CD14-positive monocyte (primary cell): ENCODE results near the gene TBC1D3B. TPM values are rescaled to one million over a fixed set of nuclear protein-coding genes. Genes with fewer than 3 reads are reported as not detected.
A peak's percentile ranks its signal among the peaks of the same experiment; 100 is the strongest.

ENCODE experiments used
- DNase-seq, 3 donors: peaks; one replicate each; pipeline ENCODE4 v3.0.0-alpha.2; 2011 to 2022
- H2AFZ ChIP-seq: 2 replicates; pipeline ENCODE4 v1.6.0; 2012; ENCODE audit warnings: mild to moderate bottlenecking, low read depth, low read length, inconsistent platforms; ENCODE audit not compliant: insufficient read depth, poor library complexity, severe bottlenecking
- H3K27ac ChIP-seq, 2 donors: 1 replicate in 1 of 2; 2 replicates in 1 of 2; pipeline ENCODE4 v1.5.1; 2012 to 2013; ENCODE audit warnings: low read length in 2 of 2, control low read depth in 1 of 2, inconsistent platforms in 1 of 2, low read depth in 1 of 2, mild to moderate bottlenecking in 1 of 2
- H3K27me3 ChIP-seq, 2 donors: one replicate each; pipeline versions ENCODE4 v1.6.0 to v1.6.1; 2011 to 2013; ENCODE audit warnings: low read length in 2 of 2; ENCODE audit not compliant: control insufficient read depth in 2 of 2, insufficient read depth in 2 of 2
- H3K36me3 ChIP-seq, 2 donors: replicated peaks in 1 of 2; 1 replicate in 1 of 2; 2 replicates in 1 of 2; pipeline versions ENCODE4 v1.5.1 to v1.6.1; 2012 to 2013; ENCODE audit warnings: low read length in 2 of 2, control low read depth in 1 of 2, inconsistent platforms in 1 of 2, mild to moderate bottlenecking in 1 of 2; ENCODE audit not compliant: insufficient read depth in 2 of 2, control insufficient read depth in 1 of 2
- H3K4me1 ChIP-seq, 2 donors: 1 replicate in 1 of 2; 2 replicates in 1 of 2; pipeline versions ENCODE4 v1.5.1 to v1.6.1; 2012 to 2013; ENCODE audit warnings: low read length in 2 of 2, control low read depth in 1 of 2, inconsistent platforms in 1 of 2, mild to moderate bottlenecking in 1 of 2, moderate library complexity in 1 of 2; ENCODE audit not compliant: insufficient read depth in 2 of 2, control insufficient read depth in 1 of 2
- H3K4me2 ChIP-seq: replicated peaks from 2 replicates; pipeline ENCODE3; 2012; ENCODE audit warnings: low read length, moderate library complexity, mild to moderate bottlenecking; ENCODE audit not compliant: poor library complexity, severe bottlenecking; ENCODE audit errors: extremely low read depth
- H3K4me3 ChIP-seq, 3 experiments: fragments of 200-600 bp in 1 of 3; sonication (generic) in 1 of 3; replicated peaks in 1 of 3; 1 replicate in 2 of 3; 2 replicates in 1 of 3; pipeline ENCODE4 v1.5.1; 2011 to 2013; ENCODE audit warnings: low read length in 3 of 3, mild to moderate bottlenecking in 3 of 3, control low read depth in 2 of 3, low read depth in 2 of 3, inconsistent platforms in 1 of 3, moderate library complexity in 1 of 3
- H3K79me2 ChIP-seq: 2 replicates; pipeline ENCODE4 v1.6.0; 2012; ENCODE audit warnings: mild to moderate bottlenecking, control low read depth, inconsistent platforms, low read length, moderate library complexity; ENCODE audit not compliant: insufficient read depth
- H3K9ac ChIP-seq: 2 replicates; pipeline ENCODE4 v1.6.0; 2017; ENCODE audit warnings: low read length, mild to moderate bottlenecking; ENCODE audit not compliant: insufficient read depth, poor library complexity, severe bottlenecking
- H3K9me3 ChIP-seq, 2 donors: replicated peaks in 1 of 2; 1 replicate in 1 of 2; 2 replicates in 1 of 2; pipeline versions ENCODE4 v1.5.1 to v1.6.1; 2012 to 2013; ENCODE audit warnings: low read length in 2 of 2, control low read depth in 1 of 2; ENCODE audit not compliant: control insufficient read depth in 1 of 2, insufficient read depth in 1 of 2
- H4K20me1 ChIP-seq: 2 replicates; pipeline ENCODE4 v1.6.0; 2012; ENCODE audit warnings: mild to moderate bottlenecking, low read length, control low read depth, moderate library complexity; ENCODE audit not compliant: insufficient read depth
- H3K27ac Mint-ChIP-seq, 7 donors: one replicate each; pipeline ENCODE4 v1.8.0; 2020; ENCODE audit warnings: mild to moderate bottlenecking in 7 of 7, mixed read lengths in 7 of 7, moderate library complexity in 6 of 7, inconsistent platforms in 2 of 7
- H3K27me3 Mint-ChIP-seq, 3 donors: one replicate each; pipeline ENCODE4 v1.8.0; 2021 to 2022; ENCODE audit warnings: low read depth in 3 of 3, mild to moderate bottlenecking in 3 of 3, mixed read lengths in 3 of 3, moderate library complexity in 3 of 3, inconsistent platforms in 1 of 3
- H3K36me3 Mint-ChIP-seq, 2 donors: one replicate each; pipeline ENCODE4 v1.8.0; 2020; ENCODE audit warnings: mixed read lengths in 2 of 2, inconsistent platforms in 1 of 2, mild to moderate bottlenecking in 1 of 2
- H3K4me1 Mint-ChIP-seq: one replicate; pipeline ENCODE4 v1.8.0; 2020; ENCODE audit warnings: mild to moderate bottlenecking, mixed read lengths
- H3K4me3 Mint-ChIP-seq, 2 donors: one replicate each; pipeline ENCODE4 v1.8.0; 2020; ENCODE audit warnings: mild to moderate bottlenecking in 2 of 2, mixed read lengths in 2 of 2, moderate library complexity in 1 of 2
- H3K9me3 Mint-ChIP-seq, 7 donors: one replicate each; pipeline ENCODE4 v1.8.0; 2020 to 2022; ENCODE audit warnings: mixed read lengths in 7 of 7, mild to moderate bottlenecking in 6 of 7, moderate library complexity in 6 of 7, inconsistent platforms in 2 of 7
- WGBS: methylation state at CpG from one replicate; pipeline ENCODE4 v1.1.5; 2013; ENCODE audit warnings: missing lambda C conversion rate; ENCODE audit not compliant: insufficient coverage; 5-methylcytosine and 5-hydroxymethylcytosine counted together
- intact Hi-C, 2 donors: fragments of 100-400 bp; cut with micrococcal nuclease; formaldehyde crosslinking; loops; one replicate each; pipeline versions ENCODE4 v1.15.0 to v1.15.1; 2023
- polyA plus RNA-seq, 3 donors: library from polyadenylated mRNA; depleted of rRNA in 1 of 3; unstranded in 2 of 3; stranded (reverse) in 1 of 3; fragments of 300-500 nt in 2 of 3; fragments of >200 nt in 1 of 3; fragmentation: Illumina TruSeq in 2 of 3; gene quantifications; 1 replicate in 2 of 3; 2 replicates in 1 of 3; pipeline ENCODE4 v1.2.3, GENCODE V29; 2012 to 2021
- TF ChIP-seq, protein P1 (sequence below): fragments of 200-600 bp; IDR thresholded peaks from one replicate; pipeline ENCODE4 v1.8.0; 2022; ENCODE audit warnings: antibody characterized with exemption, mild to moderate bottlenecking

TBC1D3B gene
- polyA plus RNA-seq, 3 donors, result 1.8 TPM; not detected in 2

DNA sequence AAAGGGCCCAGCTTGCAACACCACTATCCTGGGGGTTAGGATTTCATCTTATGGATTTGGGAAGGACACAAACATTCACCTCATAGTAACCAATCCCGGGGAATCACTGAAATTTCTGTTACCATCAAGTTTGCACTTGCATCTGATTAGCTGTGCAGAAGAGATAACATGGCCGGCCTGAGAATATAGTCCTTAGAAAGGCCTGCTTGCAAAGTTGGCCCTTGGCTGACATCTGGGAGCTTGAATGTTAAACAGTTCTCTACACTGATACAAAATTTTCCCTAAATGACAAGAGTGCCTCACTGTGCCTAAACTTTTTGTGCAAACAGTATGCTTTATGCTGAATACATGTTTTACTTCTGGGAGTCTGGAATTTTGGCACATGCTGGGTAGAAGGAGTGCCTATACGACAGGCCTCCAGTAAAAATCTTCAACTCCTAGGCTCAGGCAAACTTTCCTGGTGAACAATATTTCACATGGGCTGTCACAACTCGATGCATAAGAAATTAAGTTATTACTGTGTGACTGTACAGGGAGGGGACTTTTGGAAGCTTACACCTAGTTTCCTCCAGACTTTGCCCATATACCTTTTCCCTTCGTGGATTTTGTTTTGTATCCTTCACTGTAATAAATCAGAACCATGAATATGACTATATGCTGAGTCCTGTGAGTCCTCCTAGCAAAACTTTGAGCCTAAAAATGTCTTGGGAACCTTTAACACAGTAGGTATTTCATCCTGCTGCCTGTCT is 31.3 kb downstream of the TBC1D3B start:
- no peak overlapping the region for H3K27ac Mint-ChIP-seq
- peaks cover 8 to 10% of the 10 kb centered on the region in 2 donors for H3K4me1 ChIP-seq
- H3K9me3 Mint-ChIP-seq, result no peaks in the 10 kb centered on the region
- H3K36me3 Mint-ChIP-seq, result no peaks in the 10 kb centered on the region
- H3K79me2 ChIP-seq, result no peaks in the 10 kb centered on the region
- no peak overlapping the region for H3K27ac ChIP-seq
- H3K9me3 ChIP-seq, result no peaks in the 10 kb centered on the region
- peaks cover 9% of the 10 kb centered on the region for H3K4me1 Mint-ChIP-seq
- no peak overlapping the region for H3K9ac ChIP-seq
- H3K4me3 Mint-ChIP-seq, result no peak overlapping the region
- H3K4me2 ChIP-seq, result no peak overlapping the region
- H2AFZ ChIP-seq, result no peak overlapping the region
- TF ChIP-seq, protein P1, sequence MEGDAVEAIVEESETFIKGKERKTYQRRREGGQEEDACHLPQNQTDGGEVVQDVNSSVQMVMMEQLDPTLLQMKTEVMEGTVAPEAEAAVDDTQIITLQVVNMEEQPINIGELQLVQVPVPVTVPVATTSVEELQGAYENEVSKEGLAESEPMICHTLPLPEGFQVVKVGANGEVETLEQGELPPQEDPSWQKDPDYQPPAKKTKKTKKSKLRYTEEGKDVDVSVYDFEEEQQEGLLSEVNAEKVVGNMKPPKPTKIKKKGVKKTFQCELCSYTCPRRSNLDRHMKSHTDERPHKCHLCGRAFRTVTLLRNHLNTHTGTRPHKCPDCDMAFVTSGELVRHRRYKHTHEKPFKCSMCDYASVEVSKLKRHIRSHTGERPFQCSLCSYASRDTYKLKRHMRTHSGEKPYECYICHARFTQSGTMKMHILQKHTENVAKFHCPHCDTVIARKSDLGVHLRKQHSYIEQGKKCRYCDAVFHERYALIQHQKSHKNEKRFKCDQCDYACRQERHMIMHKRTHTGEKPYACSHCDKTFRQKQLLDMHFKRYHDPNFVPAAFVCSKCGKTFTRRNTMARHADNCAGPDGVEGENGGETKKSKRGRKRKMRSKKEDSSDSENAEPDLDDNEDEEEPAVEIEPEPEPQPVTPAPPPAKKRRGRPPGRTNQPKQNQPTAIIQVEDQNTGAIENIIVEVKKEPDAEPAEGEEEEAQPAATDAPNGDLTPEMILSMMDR, result no peak
- no peak overlapping the region for H3K4me3 ChIP-seq
- 100% methylated on average over 1 of the region's 5 CpGs for WGBS
- DNase-seq, result no peak
- no peaks in the 10 kb centered on the region for H3K36me3 ChIP-seq
- intact Hi-C loops, result loop anchor here in 1 of 2 donors (5.0 kb wide), 2 partner anchors 73 to 178 kb away; no protein-coding TSS in a partner anchor
- no peaks in the 10 kb centered on the region for H3K27me3 ChIP-seq
- no peaks in the 10 kb centered on the region for H4K20me1 ChIP-seq
- H3K27me3 Mint-ChIP-seq, result peaks cover 0 to 3% (median 1%) of the 10 kb centered on the region in 3 donors

DNA sequence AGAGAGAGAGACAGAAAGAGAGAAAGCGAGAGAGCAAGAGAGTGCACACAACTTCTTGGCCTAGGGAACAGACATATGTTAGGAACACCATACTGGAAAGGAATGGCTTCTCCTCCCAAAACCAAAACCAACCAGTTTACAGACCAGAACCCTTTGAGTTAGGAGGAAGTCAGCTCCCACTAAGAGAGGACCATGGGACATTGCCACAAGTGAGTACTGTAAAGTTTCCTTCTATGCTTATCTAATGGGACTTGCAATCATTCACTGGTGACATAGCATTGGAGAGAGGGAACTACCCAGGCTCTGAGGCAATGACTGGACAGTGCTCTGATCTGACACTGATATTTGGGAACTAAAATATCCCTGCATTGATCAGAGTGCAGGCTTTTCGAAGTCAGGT is 32.4 kb downstream of the TBC1D3B start:
- 100% methylated on average over 1 of the region's 2 CpGs for WGBS
- H3K4me1 Mint-ChIP-seq, result peaks cover 3% of the 10 kb centered on the region
- TF ChIP-seq, protein P1, result no peak
- intact Hi-C loops, result no loop called here
- Histone ChIP-seq H3K4me3 (no peak overlapping the region), H3K27ac (no peak overlapping the region), H3K36me3 (no peaks in the 10 kb centered on the region), H3K9ac (no peak overlapping the region), H3K4me2 (no peak overlapping the region), H2AFZ (no peak overlapping the region), H3K27me3 (no peaks in the 10 kb centered on the region), H3K9me3 (no peaks in the 10 kb centered on the region), H3K4me1 (peaks cover under 1 to 3% of the 10 kb centered on the region in 2 donors), H3K79me2 (no peaks in the 10 kb centered on the region), H4K20me1 (no peaks in the 10 kb centered on the region)
- no peak overlapping the region for H3K27ac Mint-ChIP-seq
- DNase-seq, result peak in 1 of 3 donors; percentile 19
- H3K27me3 Mint-ChIP-seq, result peaks cover 0 to 1% (median under 1%) of the 10 kb centered on the region in 3 donors
- H3K9me3 Mint-ChIP-seq, result no peaks in the 10 kb centered on the region
- H3K4me3 Mint-ChIP-seq, result no peak overlapping the region
- no peaks in the 10 kb centered on the region for H3K36me3 Mint-ChIP-seq
